C4-2B (cell line): ENCODE data around the gene LRMDA.

Experiments
- CTCF ChIP-seq: fragments of 450-650 bp; conservative IDR thresholded peaks from 2 replicates; pipeline ENCODE4 v1.5.1; 2017; ENCODE audit warnings: mild to moderate bottlenecking
- ZFX ChIP-seq: fragments of 450-650 bp; IDR thresholded peaks from 2 replicates; pipeline ENCODE4 v1.6.1; 2017

- TF ChIP-seq CTCF, result no peak
- TF ChIP-seq ZFX, result no peak
Observed at GRCh38 chr10:75772153-75772887, 340.9 kb downstream of the LRMDA start.
